HL-60/S4 treated with retinoic acid at 250 ng/mL for 4 days and 3 days (cell line): ENCODE measurements around the gene CA10.

Source experiments
- in situ Hi-C: fragments of 300-500 bp; cut with MboI; formaldehyde crosslinking; loops from 2 replicates; pipeline ENCODE4 v1.7.0; 2022; ENCODE audit warnings: low sequenced_read_pairs

The CA10 gene

GRCh38 chr17:51955245-51955644, 203.3 kb downstream of the CA10 start:
- in situ Hi-C loops, result no loop called here

DNA sequence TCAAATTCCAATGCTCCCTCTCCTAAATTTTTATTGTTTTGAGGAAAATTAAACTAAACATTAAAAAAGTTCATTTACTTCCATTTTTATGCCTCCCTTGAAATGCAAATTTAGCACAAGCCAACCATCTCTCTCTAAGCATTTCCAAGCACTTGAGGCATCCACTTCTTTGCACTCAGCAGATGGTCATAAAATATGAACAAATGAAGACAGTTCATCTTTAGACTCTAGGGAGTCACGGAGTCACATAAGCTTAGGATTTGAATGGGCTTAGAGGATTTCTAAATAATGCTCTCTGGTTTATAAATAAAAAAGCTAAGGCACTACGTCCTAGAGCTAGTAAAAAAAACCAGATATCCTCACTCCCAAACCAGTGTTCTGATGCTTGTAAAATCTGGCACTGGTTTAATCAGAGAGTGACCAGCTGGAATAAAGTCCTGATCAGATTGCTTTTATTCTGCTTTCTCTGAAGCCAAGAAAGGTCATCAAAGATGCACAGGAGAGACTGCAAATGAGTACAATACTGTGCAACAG, 204.2 kb downstream of the CA10 start:
- in situ Hi-C loops, result no loop called here

- in situ Hi-C loops, result no loop called here
These were observed 206.8 kb downstream of the CA10 start for GRCh38 chr17:51951741-51952140.

DNA sequence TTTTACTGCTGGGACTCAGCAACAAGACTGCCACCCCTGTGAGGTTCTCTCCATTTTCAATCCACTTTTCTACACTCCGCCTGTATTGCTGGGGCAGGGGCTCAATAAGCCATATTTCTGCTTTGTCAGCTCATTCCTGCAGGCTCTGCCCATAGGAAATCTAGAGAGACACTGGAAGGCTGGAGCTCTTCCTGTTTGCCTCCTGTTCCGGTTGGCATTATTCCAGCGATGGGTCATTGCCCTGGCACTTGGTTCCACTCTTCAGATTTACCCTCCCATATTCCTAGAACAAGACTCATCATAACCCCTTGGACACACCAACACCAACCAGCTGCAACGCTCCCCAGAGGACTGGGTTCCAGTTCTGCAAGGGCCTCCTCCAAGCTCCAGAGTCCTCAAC, 210.4 kb downstream of the CA10 start:
- in situ Hi-C loops, result no loop called here

GRCh38 chr17:51947160-51947735, 211.3 kb downstream of the CA10 start:
- in situ Hi-C loops, result no loop called here

- in situ Hi-C loops, result no loop called here
These were observed 212.2 kb downstream of the CA10 start for GRCh38 chr17:51946311-51946710.

GRCh38 chr17:51941272-51941671, 217.2 kb downstream of the CA10 start:
- in situ Hi-C loops, result no loop called here

GRCh38 chr17:51937264-51937663, 221.2 kb downstream of the CA10 start:
- in situ Hi-C loops, result no loop called here

DNA sequence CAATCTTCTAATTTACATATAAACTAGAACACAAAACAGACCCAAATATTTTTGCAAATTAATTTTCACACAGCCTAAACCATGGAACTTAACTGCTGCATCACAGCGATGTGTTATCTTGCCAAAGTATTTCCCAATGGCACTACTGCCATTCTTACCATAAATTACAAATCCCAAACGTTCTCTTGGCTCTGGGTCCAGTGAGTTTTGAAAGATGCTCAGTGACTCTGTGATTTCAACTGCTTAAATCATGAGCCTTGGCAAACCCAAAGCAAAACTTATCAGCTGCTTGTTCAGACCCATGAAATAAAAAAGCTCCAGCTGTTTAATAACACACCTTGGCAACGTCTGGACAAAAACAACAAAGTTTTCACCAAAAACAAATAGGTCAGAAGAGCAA, 223.0 kb downstream of the CA10 start:
- in situ Hi-C loops, result no loop called here

DNA sequence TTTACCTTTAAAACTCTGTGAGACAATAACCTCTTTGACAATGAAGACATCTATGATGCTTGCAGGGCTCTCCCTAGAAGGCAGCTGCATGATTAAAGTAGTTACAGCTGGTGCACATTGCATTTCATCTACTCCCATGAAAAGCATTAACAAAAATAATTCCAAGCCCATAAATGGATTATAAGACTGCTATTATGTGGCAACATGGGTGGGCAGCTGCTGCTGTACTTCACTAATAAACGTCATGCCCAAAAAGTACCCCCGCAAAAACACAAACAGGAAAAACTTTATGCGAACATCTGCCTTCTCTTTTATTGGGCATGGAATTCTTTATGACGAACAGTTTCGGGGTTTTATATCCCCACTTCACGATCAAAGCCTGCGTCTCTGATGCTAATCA, 224.9 kb downstream of the CA10 start:
- in situ Hi-C loops, result no loop called here

- in situ Hi-C loops, result no loop called here
These were observed 232.1 kb downstream of the CA10 start for GRCh38 chr17:51926448-51926847.

DNA sequence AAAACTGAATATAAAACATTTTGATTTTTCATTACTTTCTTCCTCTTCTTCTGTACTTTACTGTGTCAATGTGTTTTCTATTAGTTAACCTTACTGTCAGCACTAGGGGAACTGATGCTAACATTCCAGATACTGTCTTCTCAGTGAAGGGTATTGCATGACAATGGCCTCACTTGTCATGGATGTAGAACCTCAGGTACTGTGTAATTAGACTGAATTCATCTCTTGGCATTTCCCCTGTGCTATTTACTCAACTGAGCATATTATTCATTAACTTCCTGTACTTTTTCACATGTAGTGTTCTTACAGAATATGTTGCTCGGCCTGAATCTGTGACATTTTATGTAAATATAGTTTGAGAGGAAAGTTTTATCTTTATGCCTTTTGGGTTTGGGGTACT, 237.0 kb downstream of the CA10 start:
- in situ Hi-C loops, result no loop called here

DNA sequence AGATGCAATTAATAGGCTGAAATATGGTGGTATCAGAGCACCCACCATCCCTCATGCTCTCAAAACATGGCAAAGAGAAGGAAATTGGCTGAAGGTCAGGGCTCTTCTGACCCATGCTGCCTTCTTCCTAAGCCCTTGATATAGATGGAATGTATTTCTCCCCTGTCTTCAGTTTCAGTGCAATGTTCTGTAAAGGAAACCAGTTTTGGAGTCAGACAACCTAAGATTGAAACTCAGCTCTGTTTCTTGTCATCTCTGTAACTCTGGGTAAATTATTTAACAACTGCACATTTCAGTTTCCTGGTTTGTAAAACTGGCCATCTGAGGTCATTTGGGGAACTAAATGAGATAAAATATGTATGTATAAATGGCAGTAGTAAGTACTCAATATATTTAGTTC, 243.9 kb downstream of the CA10 start:
- in situ Hi-C loops, result no loop called here

GRCh38 chr17:51913491-51914205, 244.9 kb downstream of the CA10 start:
- in situ Hi-C loops, result no loop called here

DNA sequence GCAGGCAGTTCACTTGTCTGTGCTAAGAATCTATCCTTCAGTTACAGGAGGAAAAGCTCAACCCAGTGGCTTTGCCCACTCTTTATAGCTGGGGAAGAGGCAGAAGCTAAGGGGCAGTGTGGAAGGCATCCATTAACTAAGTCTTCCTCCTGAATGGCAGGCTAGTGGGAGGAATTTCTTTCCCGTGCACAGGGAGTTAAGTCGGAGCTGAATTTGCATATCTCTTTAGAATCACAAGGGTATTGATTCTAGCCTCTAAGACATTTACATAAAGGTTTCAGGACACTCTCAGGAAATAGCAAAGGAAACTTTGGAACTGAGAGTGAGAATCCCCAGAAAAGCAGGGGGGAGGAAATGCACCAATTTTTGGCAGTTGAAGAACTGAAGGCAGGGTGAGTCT, 245.6 kb downstream of the CA10 start:
- in situ Hi-C loops, result no loop called here

DNA sequence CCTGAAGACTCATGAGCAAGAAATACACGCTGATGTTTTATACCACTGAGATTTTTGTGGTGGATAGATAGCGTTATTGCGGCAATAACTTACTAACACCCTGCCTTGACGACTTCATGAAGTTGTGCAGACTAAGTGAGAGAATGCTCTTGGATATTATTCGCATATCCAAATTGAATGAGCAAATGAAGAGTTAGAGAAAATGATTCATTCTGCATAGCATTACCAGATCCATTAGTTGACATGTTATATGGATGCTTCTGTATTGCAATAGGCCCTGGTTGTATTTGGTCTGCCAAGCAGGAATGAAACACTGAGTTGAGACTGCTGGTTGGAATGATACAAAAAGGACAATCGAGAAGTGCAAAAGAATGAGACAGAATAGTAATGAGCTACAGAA, 247.3 kb downstream of the CA10 start:
- in situ Hi-C loops, result no loop called here

DNA sequence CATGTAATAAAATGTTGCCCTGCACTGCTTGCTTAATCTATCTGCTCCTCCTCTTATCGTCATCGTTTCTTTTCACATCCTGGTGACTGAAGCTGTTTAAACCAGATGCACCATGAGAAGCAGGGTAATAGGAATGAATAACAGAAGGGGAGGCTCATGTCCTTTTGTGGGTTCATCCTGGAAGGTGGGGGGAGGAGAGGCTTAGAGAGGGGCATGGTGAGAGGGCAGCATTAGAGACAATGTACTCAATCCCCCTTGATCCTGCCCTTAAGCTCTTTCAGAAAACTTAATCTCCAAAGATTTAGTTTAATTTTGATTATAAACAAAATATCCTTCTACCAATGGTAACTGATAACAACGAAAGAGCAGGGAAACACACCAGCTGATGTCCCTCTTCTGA, 248.5 kb downstream of the CA10 start:
- in situ Hi-C loops, result no loop called here

DNA sequence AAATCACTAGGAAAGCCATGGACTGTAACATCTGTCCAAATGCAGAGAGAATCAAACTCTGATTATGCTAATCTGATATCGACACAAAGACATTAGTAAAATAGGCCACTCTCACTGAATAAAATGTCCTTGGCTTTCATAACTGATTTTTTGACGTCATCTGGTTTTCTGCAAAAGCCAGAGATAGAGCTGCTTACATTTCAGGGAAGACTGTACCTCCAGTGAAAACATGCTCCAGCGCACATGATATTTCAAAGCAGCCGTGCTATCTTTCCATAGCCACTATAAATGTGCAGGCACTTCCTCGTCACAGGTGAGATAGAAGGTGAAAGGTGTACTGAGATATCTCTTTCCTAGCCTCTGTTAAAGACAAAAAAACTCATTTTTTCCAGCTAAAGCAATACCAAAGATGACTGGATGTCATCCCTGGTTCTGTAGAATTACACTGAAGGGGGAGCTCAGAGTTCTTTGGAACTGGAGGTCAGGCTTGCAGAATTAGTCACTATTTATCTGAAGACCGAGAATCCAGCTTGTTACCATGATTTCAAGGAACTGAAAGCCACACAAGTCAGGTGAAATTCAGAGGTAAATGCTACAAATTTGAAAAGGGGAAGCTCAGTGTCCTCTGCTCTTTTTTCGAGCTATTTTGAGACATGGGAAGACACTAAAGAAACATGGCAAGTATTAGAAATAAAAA, 249.5 kb downstream of the CA10 start:
- in situ Hi-C loops, result no loop called here

GRCh38 chr17:51907041-51907440, 251.5 kb downstream of the CA10 start:
- in situ Hi-C loops, result no loop called here

- in situ Hi-C loops, result no loop called here
These were observed 254.1 kb downstream of the CA10 start for GRCh38 chr17:51904379-51904778.

GRCh38 chr17:51901242-51901641, 257.3 kb downstream of the CA10 start:
- in situ Hi-C loops, result no loop called here

GRCh38 chr17:51891936-51892335, 266.6 kb downstream of the CA10 start:
- in situ Hi-C loops, result no loop called here
